GM12874 (cell line): Measurements from ENCODE around the gene THSD4.

Experiments
- CTCF ChIP-seq: IDR thresholded peaks from 2 replicates; pipeline ENCODE4 v1.5.1; 2011; ENCODE audit warnings: low read depth, mild to moderate bottlenecking, control low read depth, low read length, moderate library complexity; ENCODE audit not compliant: insufficient read depth

THSD4 gene

GRCh38 chr15:71476823-71477222 lies 361.6 kb downstream of the THSD4 start:
- TF ChIP-seq CTCF: no peak

GRCh38 chr15:71480556-71480955 lies 365.3 kb downstream of the THSD4 start:
- no peak for TF ChIP-seq CTCF

- no peak for TF ChIP-seq CTCF
These were observed 368.8 kb downstream of the THSD4 start for GRCh38 chr15:71484080-71484479.

- peak; percentile 63 for TF ChIP-seq CTCF
These were observed 369.9 kb downstream of the THSD4 start for GRCh38 chr15:71485094-71485693.

GRCh38 chr15:71489570-71489969 lies 374.3 kb downstream of the THSD4 start:
- TF ChIP-seq CTCF: no peak

GRCh38 chr15:71493526-71493925 lies 378.3 kb downstream of the THSD4 start:
- no peak for TF ChIP-seq CTCF

- no peak for TF ChIP-seq CTCF
These were observed 379.5 kb downstream of the THSD4 start for GRCh38 chr15:71494563-71495397.
